ENCODE data around the gene PDAP1. TPM values are rescaled to one million over a fixed set of nuclear protein-coding genes. Genes with fewer than 3 reads are reported as not detected.
A peak's percentile ranks its signal among the peaks of the same experiment; 100 is the strongest.

Gene PDAP1
- total and polyA plus RNA-seq, 2 of the 13 experiments (the other 11 are each of a cell fraction or from before 2014, with no cell fraction given): 13.0 to 100 TPM

GRCh38 chr7:99381664-99382075, 26.7 kb downstream of the PDAP1 start (continued):
- TF ChIP-seq, protein P1, sequence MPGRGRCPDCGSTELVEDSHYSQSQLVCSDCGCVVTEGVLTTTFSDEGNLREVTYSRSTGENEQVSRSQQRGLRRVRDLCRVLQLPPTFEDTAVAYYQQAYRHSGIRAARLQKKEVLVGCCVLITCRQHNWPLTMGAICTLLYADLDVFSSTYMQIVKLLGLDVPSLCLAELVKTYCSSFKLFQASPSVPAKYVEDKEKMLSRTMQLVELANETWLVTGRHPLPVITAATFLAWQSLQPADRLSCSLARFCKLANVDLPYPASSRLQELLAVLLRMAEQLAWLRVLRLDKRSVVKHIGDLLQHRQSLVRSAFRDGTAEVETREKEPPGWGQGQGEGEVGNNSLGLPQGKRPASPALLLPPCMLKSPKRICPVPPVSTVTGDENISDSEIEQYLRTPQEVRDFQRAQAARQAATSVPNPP (CRISPR knock-in tag; IDR thresholded peaks at IDR 0.05): no peak
- TF ChIP-seq ZNF547 (CRISPR knock-in tag; IDR thresholded peaks at IDR 0.05) (no peak), ZBTB43 (CRISPR knock-in tag; conservative IDR thresholded peaks at IDR 0.05) (no peak), SMYD3 (CRISPR knock-in tag; IDR thresholded peaks at IDR 0.05) (no peak), SKIL (CRISPR knock-in tag; IDR thresholded peaks at IDR 0.05; ENCODE audit: borderline replicate concordance) (no peak), MAFK (conservative IDR thresholded peaks at IDR 0.05 in 1 of 2, IDR thresholded peaks at IDR 0.05 in 1 of 2; ENCODE audit: low read length in 2 of 2) (no peak), ZNF18 (CRISPR knock-in tag; IDR thresholded peaks at IDR 0.05; ENCODE audit: insufficient replicate concordance) (no peak), E2F1 (CRISPR knock-in tag; IDR thresholded peaks at IDR 0.05) (no peak), ATF5 (CRISPR knock-in tag; IDR thresholded peaks at IDR 0.05; ENCODE audit: low read depth) (no peak), ZNF503 (CRISPR knock-in tag; IDR thresholded peaks at IDR 0.05) (no peak), FIP1L1 (IDR thresholded peaks at IDR 0.05; ENCODE audit: borderline replicate concordance, insufficient read depth, low read depth, low read length) (no peak), ZNF788 (CRISPR knock-in tag; IDR thresholded peaks at IDR 0.05; ENCODE audit: borderline replicate concordance) (peak; percentile 42; the same call in 1 of the 2 replicates), SMAD9 (CRISPR knock-in tag; IDR thresholded peaks at IDR 0.05) (no peak), SOX13 (IDR thresholded peaks at IDR 0.05) (no peak), SOX13 (CRISPR knock-in tag; conservative IDR thresholded peaks at IDR 0.05 in 1 of 2, IDR thresholded peaks at IDR 0.05 in 1 of 2) (0 out of 4 replicates have a peak, but pooled peaks of 1 of the 2 experiments have one; percentile 27), ZNF562 (CRISPR knock-in tag; IDR thresholded peaks at IDR 0.05; ENCODE audit: borderline replicate concordance) (no peak)
- TF ChIP-seq, protein P2, sequence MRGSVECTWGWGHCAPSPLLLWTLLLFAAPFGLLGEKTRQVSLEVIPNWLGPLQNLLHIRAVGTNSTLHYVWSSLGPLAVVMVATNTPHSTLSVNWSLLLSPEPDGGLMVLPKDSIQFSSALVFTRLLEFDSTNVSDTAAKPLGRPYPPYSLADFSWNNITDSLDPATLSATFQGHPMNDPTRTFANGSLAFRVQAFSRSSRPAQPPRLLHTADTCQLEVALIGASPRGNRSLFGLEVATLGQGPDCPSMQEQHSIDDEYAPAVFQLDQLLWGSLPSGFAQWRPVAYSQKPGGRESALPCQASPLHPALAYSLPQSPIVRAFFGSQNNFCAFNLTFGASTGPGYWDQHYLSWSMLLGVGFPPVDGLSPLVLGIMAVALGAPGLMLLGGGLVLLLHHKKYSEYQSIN (CRISPR knock-in tag; IDR thresholded peaks at IDR 0.05; ENCODE audit: borderline replicate concordance): no peak
